GM18526 (cell line): ENCODE results near the gene CPNE9.

Source experiments
- POLR2A ChIP-seq: IDR thresholded peaks from 3 replicates; pipeline ENCODE4 v1.6.1; 2011; ENCODE audit not compliant: insufficient read length; ENCODE audit errors: extremely low read depth

CPNE9 gene

DNA sequence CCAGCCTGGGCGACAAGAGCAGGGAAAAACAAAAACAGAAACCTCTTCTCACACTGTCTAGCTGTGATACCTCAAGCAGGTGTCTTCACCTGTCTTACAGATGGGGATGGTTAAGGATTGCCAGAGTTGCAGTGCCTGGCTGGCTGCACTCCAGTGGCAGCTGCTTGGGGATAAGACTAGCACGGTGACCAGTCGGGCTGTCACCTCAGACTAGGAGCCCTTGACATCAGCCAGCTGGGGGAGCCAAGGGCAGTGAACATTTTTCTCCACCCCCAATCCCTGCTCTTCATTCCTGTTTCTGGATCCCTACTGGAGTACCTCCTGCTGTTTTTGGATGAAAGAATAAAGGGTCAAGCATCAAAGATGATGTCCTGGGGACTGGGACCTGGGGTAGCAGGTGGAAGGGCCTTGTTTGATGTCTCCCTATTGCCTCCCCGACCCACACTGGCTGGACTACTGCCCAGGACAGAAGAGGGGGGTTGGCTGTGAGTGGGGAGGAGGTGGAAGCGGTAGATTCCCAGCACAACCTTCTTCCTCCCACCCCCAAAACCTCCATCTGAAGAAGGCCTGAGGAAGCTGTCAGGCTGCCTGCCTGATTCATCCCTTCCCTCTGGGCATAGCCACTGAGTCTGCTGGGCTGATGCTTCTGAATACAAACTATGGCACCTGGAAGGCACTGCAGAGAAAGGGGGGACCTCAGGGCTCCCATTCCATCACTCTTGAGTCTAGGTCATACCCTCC, 7.0 kb upstream of the CPNE9 start:
- TF ChIP-seq POLR2A = no peak

GRCh38 chr3:9697892-9698291, 5.7 kb upstream of the CPNE9 start:
- TF ChIP-seq POLR2A = no peak

DNA sequence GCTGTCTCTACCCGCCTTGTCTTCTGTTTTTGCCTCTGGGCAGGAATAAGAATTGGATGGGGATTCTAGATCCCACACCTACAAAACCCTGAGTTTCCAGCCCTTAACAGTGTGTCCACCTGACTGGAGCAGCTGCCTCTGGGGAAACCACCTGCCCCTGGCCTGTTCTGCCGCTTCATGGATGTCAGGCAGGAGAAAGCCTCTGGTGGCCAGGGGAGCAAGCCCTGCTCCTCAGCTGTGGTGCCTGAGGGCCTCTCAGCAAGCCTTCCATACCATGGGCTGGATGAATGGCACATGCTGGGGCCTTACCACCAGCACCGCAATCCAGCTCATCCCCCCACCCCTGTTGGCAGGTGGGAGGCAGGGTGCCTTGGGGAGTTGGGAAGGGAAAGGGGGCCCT, 5.3 kb upstream of the CPNE9 start:
- TF ChIP-seq POLR2A = no peak

DNA sequence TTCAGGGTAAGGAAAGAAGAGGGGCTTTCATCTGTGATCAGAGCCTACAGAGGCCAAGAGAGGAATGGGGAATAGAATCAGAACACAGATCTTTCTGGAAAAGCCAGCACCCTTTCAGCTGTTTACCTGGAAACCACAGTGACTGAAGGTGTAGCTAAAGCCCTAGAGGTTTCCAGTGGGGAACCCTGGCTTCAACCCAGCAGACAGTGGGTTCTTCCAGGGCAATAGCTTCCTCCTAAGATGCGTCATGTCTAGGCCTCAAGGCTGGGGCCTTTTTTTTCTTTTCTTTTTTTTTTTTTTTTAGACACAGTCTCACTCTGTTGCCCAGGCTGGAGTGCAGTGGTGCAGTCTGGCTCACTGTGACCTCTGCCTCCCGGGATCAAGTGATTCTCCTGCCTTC, 3.1 kb upstream of the CPNE9 start:
- TF ChIP-seq POLR2A = no peak

DNA sequence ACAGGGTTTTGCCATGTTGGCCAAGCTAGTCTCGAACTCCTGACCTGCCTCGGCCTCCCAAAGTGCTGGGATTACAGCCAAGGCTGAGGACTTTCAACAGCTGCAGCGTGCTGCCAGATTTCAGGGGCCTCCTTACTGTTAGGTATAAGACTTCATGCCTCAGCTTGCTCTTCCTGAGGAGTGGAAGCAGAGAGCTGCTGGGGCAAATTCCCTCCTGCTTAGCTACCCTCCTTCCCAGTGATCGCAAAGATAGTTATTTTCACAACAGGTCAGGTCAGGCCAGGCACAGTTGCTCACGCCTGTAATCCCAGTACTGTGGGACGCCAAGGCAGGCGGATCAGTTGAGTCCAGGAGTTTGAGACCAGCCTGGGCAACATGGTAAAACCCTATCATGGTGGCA, 2.6 kb upstream of the CPNE9 start:
- TF ChIP-seq POLR2A = no peak

GRCh38 chr3:9701711-9702110, 1.9 kb upstream of the CPNE9 start:
- TF ChIP-seq POLR2A = no peak

DNA sequence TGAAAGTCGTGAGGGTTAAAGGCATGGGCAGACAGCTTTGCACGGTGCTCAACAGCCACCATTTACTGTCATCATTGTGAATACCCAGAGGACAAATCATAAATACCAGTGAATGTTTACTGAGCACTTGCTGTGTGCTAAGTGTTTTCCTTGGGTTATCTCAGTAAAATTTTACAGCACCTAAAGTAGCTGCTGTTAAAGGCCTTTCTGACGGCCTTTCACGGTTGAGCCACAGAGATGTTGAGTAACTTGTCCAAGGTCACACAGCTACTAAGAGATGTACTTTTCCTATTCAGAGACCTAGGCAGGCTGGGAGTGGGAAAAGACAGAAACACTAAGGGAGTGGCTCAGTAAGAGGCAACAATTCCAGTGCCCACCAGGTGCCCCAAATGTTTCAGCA, 393 bp upstream of the CPNE9 start:
- no peak for TF ChIP-seq POLR2A

DNA sequence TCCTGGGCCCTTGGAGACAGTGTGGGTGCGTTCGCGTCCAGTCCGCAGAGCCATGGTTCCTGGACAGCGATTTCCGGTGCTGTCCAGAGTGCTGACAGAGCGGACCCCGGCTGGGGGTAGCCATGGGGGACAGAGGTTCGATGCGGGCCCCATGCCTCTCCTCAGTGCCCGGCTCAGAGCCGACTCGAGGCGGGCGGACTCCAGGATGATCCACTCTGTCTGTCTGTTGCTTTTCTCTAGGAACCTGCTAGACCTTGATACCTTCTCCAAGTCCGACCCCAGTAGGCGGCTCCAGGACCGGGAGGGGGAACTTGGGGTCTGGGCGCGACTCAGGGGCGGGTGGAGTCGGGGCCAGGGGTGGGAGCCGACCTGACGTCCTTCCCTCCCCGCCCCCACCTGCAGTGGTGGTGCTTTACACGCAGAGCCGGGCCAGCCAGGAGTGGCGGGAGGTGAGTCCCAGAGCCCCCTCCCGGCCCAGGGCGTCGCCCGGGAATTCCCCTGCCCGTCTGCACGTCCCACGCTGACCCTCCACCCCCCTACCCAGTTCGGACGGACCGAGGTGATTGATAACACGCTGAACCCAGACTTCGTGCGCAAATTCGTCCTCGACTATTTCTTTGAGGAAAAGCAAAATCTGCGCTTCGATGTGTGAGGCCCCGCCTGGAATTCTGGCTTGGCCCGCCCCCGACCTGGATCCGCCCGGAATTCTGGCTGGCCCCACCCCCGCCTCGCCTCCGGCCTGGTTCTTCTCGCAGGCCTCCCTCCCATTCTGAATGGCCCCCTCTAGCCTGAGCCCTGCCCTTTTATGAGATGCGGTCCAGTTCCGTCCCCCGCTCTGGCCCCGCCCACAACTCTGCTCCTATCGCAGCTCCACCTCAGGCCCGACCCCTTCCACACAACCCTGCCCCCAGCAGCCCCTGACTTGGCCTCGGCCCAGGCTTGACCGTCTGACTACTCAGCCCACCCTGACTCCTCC, 1.0 kb downstream of the CPNE9 start:
- TF ChIP-seq POLR2A = no peak

DNA sequence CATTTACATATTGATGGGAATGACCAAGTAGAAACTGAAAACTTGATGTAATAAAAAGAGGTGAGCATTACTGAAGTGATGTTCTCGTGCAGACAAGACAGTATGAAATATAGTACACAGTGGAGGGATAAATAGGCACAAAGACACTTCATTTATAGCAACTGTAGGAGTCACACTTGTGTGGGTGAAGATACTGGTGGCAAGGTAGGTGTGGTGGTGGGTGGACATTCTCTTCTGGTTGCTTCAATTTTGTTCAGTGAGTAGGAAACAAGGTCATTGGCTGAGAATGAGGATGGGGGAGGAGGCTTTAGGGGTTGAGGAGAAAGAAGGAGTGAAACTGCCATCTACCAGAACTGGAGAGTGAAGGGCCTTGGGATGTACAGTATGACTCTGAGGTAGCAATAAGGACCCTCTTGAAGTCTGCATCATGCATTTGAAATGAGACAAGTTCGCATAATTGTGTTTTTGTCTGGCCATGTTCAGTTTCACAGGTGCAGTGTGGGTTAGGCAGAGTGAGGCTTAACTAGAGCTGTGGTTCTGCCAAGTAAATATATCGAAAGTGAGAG, 6.6 kb downstream of the CPNE9 start:
- no peak for TF ChIP-seq POLR2A

GRCh38 chr3:9712415-9712814, 8.8 kb downstream of the CPNE9 start:
- no peak for TF ChIP-seq POLR2A

DNA sequence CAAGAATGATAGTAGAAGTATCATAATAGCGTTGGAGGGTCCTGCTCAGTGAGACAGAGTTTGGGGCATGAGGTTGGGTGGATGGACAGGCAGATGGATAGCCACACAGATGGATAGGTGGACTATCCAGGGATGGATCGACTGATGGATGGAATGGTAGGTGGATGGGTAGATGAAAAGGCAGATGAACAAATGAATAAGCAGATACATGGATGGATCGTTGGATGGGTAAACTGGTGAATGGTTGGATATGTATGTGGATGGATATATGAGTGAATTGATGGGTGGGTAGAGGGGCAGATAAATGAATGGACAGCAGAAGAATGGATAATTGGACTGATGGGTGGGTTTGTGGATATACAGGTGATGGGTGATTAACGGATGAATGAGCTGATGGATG, 9.5 kb downstream of the CPNE9 start:
- no peak for TF ChIP-seq POLR2A

GRCh38 chr3:9715136-9715535, 11.5 kb downstream of the CPNE9 start:
- TF ChIP-seq POLR2A = no peak

DNA sequence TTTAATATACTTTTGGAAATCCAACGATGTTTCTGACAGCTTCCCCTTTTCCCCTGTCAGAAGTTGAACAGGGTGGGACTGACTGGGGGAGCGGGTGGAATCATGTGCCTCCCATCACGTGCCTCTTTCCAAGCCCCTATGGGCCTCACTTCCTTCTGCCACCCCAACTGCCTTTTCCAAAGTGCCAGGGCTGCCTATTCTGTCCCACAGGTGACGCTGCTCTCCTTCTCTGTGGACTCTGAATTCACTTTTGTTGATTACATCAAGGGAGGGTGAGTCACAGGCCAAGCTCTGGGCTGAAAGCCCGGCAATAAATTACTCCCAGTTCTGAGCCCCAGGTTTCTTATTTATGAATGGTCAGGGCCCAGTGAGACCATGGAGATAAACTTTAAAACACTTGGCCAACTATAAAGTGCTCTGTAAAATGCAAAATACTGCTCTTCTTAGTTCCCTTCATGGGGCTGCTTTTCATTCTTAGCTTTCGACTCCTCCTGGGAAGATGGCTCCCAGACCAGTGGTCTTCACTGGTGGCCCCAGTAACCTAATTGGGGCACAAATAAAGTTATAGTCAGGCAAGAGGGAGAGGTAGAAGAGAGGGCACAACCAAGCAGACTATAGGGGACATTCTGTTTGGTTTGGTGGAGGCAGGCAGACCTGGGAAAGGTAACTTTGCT, 12.3 kb downstream of the CPNE9 start:
- no peak for TF ChIP-seq POLR2A

DNA sequence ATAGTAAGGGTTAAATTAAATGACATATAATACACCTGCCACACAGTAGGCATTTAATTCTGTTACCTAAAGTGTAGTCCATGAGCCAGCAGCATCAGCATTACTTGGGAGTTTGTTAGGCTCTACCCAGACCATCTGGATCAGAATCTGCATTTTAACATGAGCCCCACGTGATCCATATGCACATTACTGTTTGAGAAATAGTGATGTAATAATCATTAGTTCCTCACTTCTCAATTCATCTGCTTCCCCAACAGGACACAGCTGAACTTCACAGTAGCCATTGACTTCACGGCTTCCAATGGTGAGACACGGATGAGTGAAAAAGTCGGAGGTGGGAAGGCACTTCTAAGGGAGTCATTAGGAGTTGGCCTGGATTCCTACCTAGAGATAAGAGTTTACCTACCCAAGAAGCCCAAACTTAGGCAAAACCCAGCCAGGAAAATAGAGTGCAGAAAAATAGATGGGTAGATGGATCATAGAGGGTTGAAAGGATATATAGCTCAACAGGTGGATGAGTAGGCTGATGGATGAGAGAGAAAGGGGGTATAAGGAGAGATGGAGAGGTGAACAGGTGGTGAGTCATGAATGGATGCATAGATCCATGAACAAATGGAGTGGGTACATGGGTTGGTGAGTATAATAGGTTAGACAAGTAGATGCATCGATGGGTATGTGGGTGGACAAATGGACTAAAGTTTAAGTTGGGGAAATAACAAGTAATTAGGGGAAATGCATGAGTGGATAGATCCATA, 13.3 kb downstream of the CPNE9 start:
- no peak for TF ChIP-seq POLR2A

DNA sequence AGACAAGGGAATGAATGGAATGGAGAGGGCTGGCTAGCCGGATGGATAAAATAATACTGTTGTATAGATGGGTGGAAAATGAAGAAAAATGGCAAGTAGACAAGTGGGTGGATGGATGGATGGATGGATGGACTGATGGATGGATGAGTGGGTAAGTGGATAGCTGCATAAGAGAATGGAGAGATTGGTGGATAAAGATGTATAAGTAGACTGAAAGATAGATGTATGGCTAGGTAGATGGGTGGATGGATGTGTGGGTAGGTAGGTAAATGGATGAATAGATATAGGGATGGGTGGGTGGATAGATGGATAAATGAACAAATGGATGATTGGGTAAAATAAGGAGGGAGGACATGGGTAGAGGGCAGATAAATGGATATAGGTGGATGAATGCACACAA, 13.9 kb downstream of the CPNE9 start:
- TF ChIP-seq POLR2A = no peak
